ENCODE results near the gene SAG.

DNA sequence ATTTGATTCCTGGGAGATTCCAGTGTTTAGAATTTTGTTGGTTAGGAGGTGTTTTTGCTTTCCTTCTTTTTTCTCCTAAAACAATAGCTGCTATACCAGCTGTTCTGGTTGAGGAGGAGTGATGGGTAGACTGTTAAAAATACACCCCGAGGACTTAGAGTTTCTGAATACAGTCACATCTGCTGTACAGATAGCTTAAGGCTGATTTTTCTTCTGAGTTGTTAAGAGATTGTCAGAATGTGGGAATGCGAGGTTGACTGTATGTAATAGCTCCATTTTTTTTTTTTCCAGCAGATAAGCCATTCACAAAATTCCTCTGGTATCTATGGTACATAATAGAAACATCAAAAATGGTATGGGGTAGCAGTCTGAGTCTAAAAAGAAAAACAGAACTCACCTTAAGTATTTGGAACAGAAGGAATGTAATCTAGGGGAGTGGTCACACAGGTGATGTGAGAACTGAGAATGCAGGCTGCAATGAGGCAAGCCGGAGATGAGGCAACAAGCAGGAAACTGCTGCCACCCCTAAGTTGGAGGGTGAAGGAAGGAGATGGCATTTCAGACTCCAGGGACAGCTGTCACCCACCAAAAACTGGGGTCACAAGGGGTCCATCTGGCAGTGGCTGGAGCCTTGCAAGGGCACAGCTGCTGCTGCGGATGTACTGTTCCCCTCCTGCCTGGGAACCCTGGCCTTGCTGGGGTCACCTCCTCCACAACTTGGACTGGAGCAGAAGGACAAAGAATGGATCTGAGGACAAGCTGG lies 49.1 kb downstream of the SAG start:
- TF ChIP-seq, protein P1, sequence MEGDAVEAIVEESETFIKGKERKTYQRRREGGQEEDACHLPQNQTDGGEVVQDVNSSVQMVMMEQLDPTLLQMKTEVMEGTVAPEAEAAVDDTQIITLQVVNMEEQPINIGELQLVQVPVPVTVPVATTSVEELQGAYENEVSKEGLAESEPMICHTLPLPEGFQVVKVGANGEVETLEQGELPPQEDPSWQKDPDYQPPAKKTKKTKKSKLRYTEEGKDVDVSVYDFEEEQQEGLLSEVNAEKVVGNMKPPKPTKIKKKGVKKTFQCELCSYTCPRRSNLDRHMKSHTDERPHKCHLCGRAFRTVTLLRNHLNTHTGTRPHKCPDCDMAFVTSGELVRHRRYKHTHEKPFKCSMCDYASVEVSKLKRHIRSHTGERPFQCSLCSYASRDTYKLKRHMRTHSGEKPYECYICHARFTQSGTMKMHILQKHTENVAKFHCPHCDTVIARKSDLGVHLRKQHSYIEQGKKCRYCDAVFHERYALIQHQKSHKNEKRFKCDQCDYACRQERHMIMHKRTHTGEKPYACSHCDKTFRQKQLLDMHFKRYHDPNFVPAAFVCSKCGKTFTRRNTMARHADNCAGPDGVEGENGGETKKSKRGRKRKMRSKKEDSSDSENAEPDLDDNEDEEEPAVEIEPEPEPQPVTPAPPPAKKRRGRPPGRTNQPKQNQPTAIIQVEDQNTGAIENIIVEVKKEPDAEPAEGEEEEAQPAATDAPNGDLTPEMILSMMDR (conservative IDR thresholded peaks at IDR 0.05; ENCODE audit: low read length) = no peak
- TF ChIP-seq EZH2phosphoT487 (IDR thresholded peaks at IDR 0.05; ENCODE audit: borderline replicate concordance, low read depth, low read length) = no peak

Measured in OCI-LY7 (cell line).